Measurements from ENCODE around the gene ARHGAP18. TPM values are rescaled to one million over a fixed set of nuclear protein-coding genes. Genes with fewer than 3 reads are reported as not detected.

ARHGAP18 gene
- total and polyA plus RNA-seq, 10 of the 15 experiments (the other 5 are each of a cell fraction or from before 2014, with no cell fraction given): 18.2 to 52.2 (median 31.7) TPM

- no peak for TF ChIP-seq CEBPZ (IDR thresholded peaks at IDR 0.05; ENCODE audit: low read depth, low read length)
- no peak for TF ChIP-seq ZNF24 (IDR thresholded peaks at IDR 0.05)
- TF ChIP-seq KLF5 (IDR thresholded peaks at IDR 0.05; ENCODE audit: partially characterized antibody): no peak
- 0 out of 2 replicates have a peak, but pooled peaks have one; percentile 16 for TF ChIP-seq RELB (IDR thresholded peaks at IDR 0.05; ENCODE audit: low read depth)
- TF ChIP-seq POLR2AphosphoS5 (IDR thresholded peaks at IDR 0.05; ENCODE audit: low read length): no peak
- no peak for TF ChIP-seq CHD4 (IDR thresholded peaks at IDR 0.05)
- no peak for TF ChIP-seq E2F8 (IDR thresholded peaks at IDR 0.05; ENCODE audit: low read depth, partially characterized antibody)
- TF ChIP-seq HDGF (IDR thresholded peaks at IDR 0.05): no peak
- no peak for TF ChIP-seq TCF3 (IDR thresholded peaks at IDR 0.05; ENCODE audit: borderline replicate concordance, insufficient read depth, low read depth, low read length)
- no peak for TF ChIP-seq MEF2B (IDR thresholded peaks at IDR 0.05; ENCODE audit: partially characterized antibody, poor library complexity, severe bottlenecking)
- TF ChIP-seq POLR2A (IDR thresholded peaks at IDR 0.05; ENCODE audit: low read depth, low read length): no peak
- 0 out of 2 replicates have a peak, but pooled peaks have one; percentile 21 for TF ChIP-seq FOXM1 (IDR thresholded peaks at IDR 0.05; ENCODE audit: low read depth, low read length)
- TF ChIP-seq ZBTB11 (CRISPR knock-in tag; IDR thresholded peaks at IDR 0.05): no peak
- peak; percentile 35 to 38; a peak in 1 of 4 replicates for TF ChIP-seq BHLHE40 (IDR thresholded peaks at IDR 0.05; ENCODE audit: borderline replicate concordance in 1 of 2, low read depth in 2 of 2, low read length in 1 of 2)
- no peak for TF ChIP-seq SUZ12 (IDR thresholded peaks at IDR 0.05; ENCODE audit: unreplicated experiment)
- no peak; the same call in 1 of the 2 replicates for TF ChIP-seq PKNOX1 (IDR thresholded peaks at IDR 0.05)
Measured at GRCh38 chr6:129748901-129749748, 39.1 kb upstream of the ARHGAP18 start (continued).

All from GM12878 (cell line).